HepG2 (cell line): Measurements from ENCODE around the gene IGLON5. TPM values are rescaled to one million over a fixed set of nuclear protein-coding genes. Genes with fewer than 3 reads are reported as not detected.

Source experiments
- CCAR2 ChIP-seq: fragments of 200-400 bp; formaldehyde crosslinking; optimal IDR thresholded peaks from 2 replicates; pipeline ENCODE3; 2018; ENCODE audit warnings: low read depth, mild to moderate bottlenecking, low read length, moderate library complexity
- CCDC6 ChIP-seq: sonication (generic); formaldehyde crosslinking; IDR thresholded peaks from 2 replicates; pipeline ENCODE4 v1.8.1; 2022; ENCODE audit warnings: mild to moderate bottlenecking, missing genetic modification reagents, moderate library complexity
- DZIP1 ChIP-seq: sonication (generic); formaldehyde crosslinking; IDR thresholded peaks from 2 replicates; pipeline ENCODE4 v1.5.0; 2020; ENCODE audit warnings: mild to moderate bottlenecking, missing genetic modification reagents
- GPBP1L1 ChIP-seq: sonication (generic); formaldehyde crosslinking; IDR thresholded peaks from 2 replicates; pipeline ENCODE4 v1.5.0; 2020; ENCODE audit warnings: mild to moderate bottlenecking, missing genetic modification reagents
- HNRNPK ChIP-seq: fragments of 200-400 bp; formaldehyde crosslinking; IDR thresholded peaks from 2 replicates; pipeline ENCODE4 v1.6.1; 2018; ENCODE audit warnings: low read length, low read depth, moderate library complexity, mild to moderate bottlenecking; ENCODE audit not compliant: poor library complexity, severe bottlenecking
- MED8 ChIP-seq: sonication (generic); formaldehyde crosslinking; IDR thresholded peaks from 2 replicates; pipeline ENCODE4 v1.8.1; 2023; ENCODE audit warnings: mild to moderate bottlenecking, missing genetic modification reagents; ENCODE audit not compliant: insufficient replicate concordance
- MIER2 ChIP-seq: IDR thresholded peaks from 2 replicates; pipeline ENCODE4 v1.6.1; 2016; ENCODE audit warnings: missing biosample characterization, missing genetic modification reagents
- MTF1 ChIP-seq: sonication (generic); formaldehyde crosslinking; IDR thresholded peaks from 2 replicates; pipeline ENCODE4 v1.5.0; 2020; ENCODE audit warnings: missing genetic modification reagents
- NFYC ChIP-seq: IDR thresholded peaks from 2 replicates; pipeline ENCODE4 v1.6.1; 2016; ENCODE audit warnings: missing genetic modification reagents, missing compliant biosample characterization
- RARG ChIP-seq: sonication (generic); formaldehyde crosslinking; IDR thresholded peaks from 2 replicates; pipeline ENCODE4 v1.4.0; 2020; ENCODE audit warnings: low read depth, mild to moderate bottlenecking, missing genetic modification reagents
- TAF1 ChIP-seq: sonication (generic); formaldehyde crosslinking; IDR thresholded peaks from 2 replicates; pipeline ENCODE4 v1.4.0; 2020; ENCODE audit warnings: missing genetic modification reagents
- YEATS4 ChIP-seq: sonication (generic); formaldehyde crosslinking; IDR thresholded peaks from 2 replicates; pipeline ENCODE4 v1.4.0; 2020; ENCODE audit warnings: missing genetic modification reagents, borderline replicate concordance
- ZKSCAN5 ChIP-seq: sonication (generic); formaldehyde crosslinking; IDR thresholded peaks from 2 replicates; pipeline ENCODE4 v1.5.1; 2020; ENCODE audit warnings: mild to moderate bottlenecking, missing genetic modification reagents
- ZNF629 ChIP-seq: sonication (generic); formaldehyde crosslinking; conservative IDR thresholded peaks from 2 replicates; pipeline ENCODE4 v1.5.0; 2020; ENCODE audit warnings: missing genetic modification reagents
- ZNF724P ChIP-seq: sonication (generic); formaldehyde crosslinking; IDR thresholded peaks from 2 replicates; pipeline ENCODE4 v1.8.0; 2022; ENCODE audit warnings: missing genetic modification reagents, borderline replicate concordance
- polyA plus RNA-seq, 8 experiments: library from polyadenylated mRNA; depleted of rRNA in 3 of 8; stranded (reverse) in 7 of 8; unstranded in 1 of 8; fragments of >200 nt; fragmentation: Illumina TruSeq in 4 of 8; extraction: Trizol in 4 of 8; gene quantifications; 2 replicates each; pipeline versions ENCODE4 v1.2.1 to v1.2.3, GENCODE V29; 2011 to 2016; ENCODE audit warnings: low read depth in 4 of 8, missing spikeins in 1 of 8, mixed read lengths in 1 of 8; ENCODE audit not compliant: insufficient read depth in 1 of 8
- total RNA-seq, 5 experiments: library from RNA; depleted of rRNA; stranded (reverse); fragments of >200 nt; fragmentation: Illumina TruSeq; extraction: Trizol; gene quantifications; 2 replicates each; pipeline ENCODE4 v1.2.3, GENCODE V29; 2016; ENCODE audit warnings: low read depth in 1 of 5
- TF ChIP-seq, protein P1 (sequence below): sonication (generic); formaldehyde crosslinking; IDR thresholded peaks from 2 replicates; pipeline ENCODE4 v1.4.0; 2020; ENCODE audit warnings: missing genetic modification reagents
- TF ChIP-seq, protein P2 (sequence below): sonication (generic); formaldehyde crosslinking; IDR thresholded peaks from 2 replicates; pipeline ENCODE4 v1.4.0; 2020; ENCODE audit warnings: missing genetic modification reagents; ENCODE audit errors: not compliant biosample characterization

IGLON5 gene
- total and polyA plus RNA-seq, 2 of the 13 experiments (the other 11 are each of a cell fraction or from before 2014, with no cell fraction given): 0.04 to 5.7 TPM

DNA sequence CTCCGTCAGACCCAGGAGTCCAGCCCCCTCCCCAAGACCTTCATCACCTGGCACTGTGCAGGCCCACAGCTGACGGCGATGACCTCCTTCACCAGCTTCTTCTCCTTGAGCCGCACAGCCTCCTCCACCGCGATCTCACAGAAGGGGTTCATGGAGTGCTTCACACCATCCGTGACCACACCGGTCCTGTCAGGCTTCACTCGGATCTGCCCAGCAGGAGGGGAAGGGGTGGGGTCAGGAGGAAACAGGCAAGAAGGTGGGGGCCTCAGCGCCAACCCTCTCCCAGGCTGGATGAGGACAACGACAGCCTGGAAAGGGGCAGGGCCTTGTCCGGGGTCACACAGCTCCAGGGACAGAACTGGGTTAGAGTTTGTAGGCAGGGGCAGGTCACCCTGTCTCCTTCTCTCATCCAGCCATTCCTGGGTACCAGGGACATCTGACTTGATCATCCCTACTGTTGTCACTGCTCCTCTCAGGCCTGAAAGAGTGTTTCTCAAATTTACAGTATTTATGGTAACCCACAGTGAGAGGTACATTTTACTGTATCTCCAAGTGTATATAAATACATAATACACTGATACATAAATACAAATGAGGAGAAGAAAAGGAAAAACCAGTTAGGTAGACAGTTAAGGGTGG lies 42.8 kb downstream of the IGLON5 start (continued):
- TF ChIP-seq CCDC6 (CRISPR knock-in tag): peak; percentile 44; the same call in 1 of the 2 replicates
- TF ChIP-seq, protein P1, sequence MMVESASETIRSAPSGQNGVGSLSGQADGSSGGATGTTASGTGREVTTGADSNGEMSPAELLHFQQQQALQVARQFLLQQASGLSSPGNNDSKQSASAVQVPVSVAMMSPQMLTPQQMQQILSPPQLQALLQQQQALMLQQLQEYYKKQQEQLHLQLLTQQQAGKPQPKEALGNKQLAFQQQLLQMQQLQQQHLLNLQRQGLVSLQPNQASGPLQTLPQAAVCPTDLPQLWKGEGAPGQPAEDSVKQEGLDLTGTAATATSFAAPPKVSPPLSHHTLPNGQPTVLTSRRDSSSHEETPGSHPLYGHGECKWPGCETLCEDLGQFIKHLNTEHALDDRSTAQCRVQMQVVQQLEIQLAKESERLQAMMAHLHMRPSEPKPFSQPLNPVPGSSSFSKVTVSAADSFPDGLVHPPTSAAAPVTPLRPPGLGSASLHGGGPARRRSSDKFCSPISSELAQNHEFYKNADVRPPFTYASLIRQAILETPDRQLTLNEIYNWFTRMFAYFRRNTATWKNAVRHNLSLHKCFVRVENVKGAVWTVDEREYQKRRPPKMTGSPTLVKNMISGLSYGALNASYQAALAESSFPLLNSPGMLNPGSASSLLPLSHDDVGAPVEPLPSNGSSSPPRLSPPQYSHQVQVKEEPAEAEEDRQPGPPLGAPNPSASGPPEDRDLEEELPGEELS: peak; percentile 52; the same call in 1 of the 2 replicates
- TF ChIP-seq ZNF724P (CRISPR knock-in tag): no peak
- TF ChIP-seq HNRNPK: no peak
- no peak for TF ChIP-seq MTF1
- TF ChIP-seq DZIP1 (CRISPR knock-in tag): no peak
- TF ChIP-seq YEATS4 (CRISPR knock-in tag): no peak; the same call in 1 of the 2 replicates
- no peak for TF ChIP-seq GPBP1L1
- TF ChIP-seq, protein P2, sequence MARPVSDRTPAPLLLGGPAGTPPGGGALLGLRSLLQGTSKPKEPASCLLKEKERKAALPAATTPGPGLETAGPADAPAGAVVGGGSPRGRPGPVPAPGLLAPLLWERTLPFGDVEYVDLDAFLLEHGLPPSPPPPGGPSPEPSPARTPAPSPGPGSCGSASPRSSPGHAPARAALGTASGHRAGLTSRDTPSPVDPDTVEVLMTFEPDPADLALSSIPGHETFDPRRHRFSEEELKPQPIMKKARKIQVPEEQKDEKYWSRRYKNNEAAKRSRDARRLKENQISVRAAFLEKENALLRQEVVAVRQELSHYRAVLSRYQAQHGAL (CRISPR knock-in tag): no peak
- TF ChIP-seq NFYC: no peak
- TF ChIP-seq ZNF629: no peak
- no peak for TF ChIP-seq CCAR2
- TF ChIP-seq ZKSCAN5 (CRISPR knock-in tag): no peak
- TF ChIP-seq MED8 (CRISPR knock-in tag): peak; percentile 75
- TF ChIP-seq TAF1: peak; percentile 62
- no peak for TF ChIP-seq RARG (CRISPR knock-in tag)
- no peak for TF ChIP-seq MIER2 (CRISPR knock-in tag)
